RWPE1 (cell line): ENCODE measurements around the gene LRRFIP1.

ENCODE experiments used
- CTCF ChIA-PET: fragments of 350-600 bp; sonication (Branson Sonifier 250); formaldehyde crosslinking; extraction: SDS; loops from one replicate; lab custom pipeline; 2021; lab: Yijun Ruan, JAX
- POLR2A ChIA-PET: fragments of 400-600 bp; formaldehyde crosslinking; extraction: SDS; loops from one replicate; lab custom pipeline; 2020; ENCODE audit warnings: antibody characterized with exemption; ENCODE audit not compliant: low non-redundant PET; lab: Yijun Ruan, JAX
- DNase-seq: peaks from one replicate; pipeline ENCODE4 v3.0.0; 2012; ENCODE audit warnings: low spot score
- H3K27ac ChIP-seq: fragments of 450-650 bp; 2 replicates; pipeline ENCODE4 v1.5.1; 2017
- CTCF ChIP-seq: fragments of 450-650 bp; conservative IDR thresholded peaks from 2 replicates; pipeline ENCODE4 v1.5.1; 2017; ENCODE audit warnings: low read depth, mild to moderate bottlenecking

Gene LRRFIP1

GRCh38 chr2:237790353-237790752 lies 163.0 kb downstream of the LRRFIP1 start:
- POLR2A ChIA-PET, result no interaction called here

GRCh38 chr2:237791977-237792727 lies 164.8 kb downstream of the LRRFIP1 start:
- peak; percentile 18 for DNase-seq
- no peak overlapping the region for H3K27ac ChIP-seq
- no peak for TF ChIP-seq CTCF
- ChIA-PET POLR2A (no interaction called here), CTCF (interaction anchor here (0.5 kb wide), 1 partner anchor 52 kb away, joined by 4 read pairs; no protein-coding TSS in a partner anchor)

More at GRCh38 chr2:237790353-237790752, 163.0 kb downstream of the LRRFIP1 start:
- TF ChIP-seq CTCF, result no peak
- peak; percentile 20 for DNase-seq
- CTCF ChIA-PET, result interaction anchor here (0.5 kb wide), 1 partner anchor 466 kb away, joined by 3 read pairs; no protein-coding TSS in a partner anchor
- no peak overlapping the region for H3K27ac ChIP-seq

GRCh38 chr2:237797253-237797652 lies 169.9 kb downstream of the LRRFIP1 start:
- POLR2A ChIA-PET, result no interaction called here
- no peak overlapping the region for H3K27ac ChIP-seq
- CTCF ChIA-PET, result no interaction called here
- no peak for TF ChIP-seq CTCF
- no peak for DNase-seq

GRCh38 chr2:237798236-237799059 lies 171.1 kb downstream of the LRRFIP1 start, which contains the start of gene RBM44:
TSS of gene RBM44 (plus strand) at chr2:237798779. CDS start at chr2:237813610, 14,831 bp downstream.
- no peak within 1 kb of the TSS for H3K27ac ChIP-seq
- no peak for TF ChIP-seq CTCF
- no peak for DNase-seq
- ChIA-PET CTCF (no interaction called here), POLR2A (no interaction called here)

GRCh38 chr2:237799060-237799428 lies 171.7 kb downstream of the LRRFIP1 start:
- ChIA-PET POLR2A (no interaction called here), CTCF (no interaction called here)
- H3K27ac ChIP-seq, result no peak overlapping the region
- no peak for DNase-seq
- TF ChIP-seq CTCF, result no peak

- TF ChIP-seq CTCF, result no peak
- POLR2A ChIA-PET, result no interaction called here
- no peak overlapping the region for H3K27ac ChIP-seq
- DNase-seq, result no peak
- CTCF ChIA-PET, result interaction anchor here (0.7 kb wide), 1 partner anchor 18 kb away, joined by 5 read pairs; no protein-coding TSS in a partner anchor
These were observed 174.1 kb downstream of the LRRFIP1 start for GRCh38 chr2:237801466-237801865.
